Trophoblast cell (in vitro differentiated cells and primary cell): ENCODE data around the gene YAP1.

ENCODE experiments used
- DNase-seq, 2 donors: peaks; one replicate each; pipeline ENCODE4 v3.0.0-alpha.2; 2016
- H2AFZ ChIP-seq: 2 replicates; pipeline ENCODE4 v1.6.1; 2013; ENCODE audit warnings: low read length, moderate library complexity, mild to moderate bottlenecking; ENCODE audit not compliant: insufficient read depth, poor library complexity
- H2AK5ac ChIP-seq: 2 replicates; pipeline ENCODE4 v1.6.1; 2013; ENCODE audit warnings: mild to moderate bottlenecking, low read length
- H2BK120ac ChIP-seq: 2 replicates; pipeline ENCODE4 v1.6.1; 2013; ENCODE audit warnings: low read length, mild to moderate bottlenecking, moderate library complexity; ENCODE audit not compliant: insufficient read depth, poor library complexity
- H2BK12ac ChIP-seq: 2 replicates; pipeline ENCODE4 v1.6.1; 2013; ENCODE audit warnings: mild to moderate bottlenecking, low read length, moderate library complexity
- H2BK5ac ChIP-seq: 2 replicates; pipeline ENCODE4 v1.6.1; 2013; ENCODE audit warnings: low read length, low read depth, moderate library complexity, mild to moderate bottlenecking; ENCODE audit not compliant: poor library complexity
- H3K14ac ChIP-seq: 2 replicates; pipeline ENCODE4 v1.6.1; 2013; ENCODE audit warnings: mild to moderate bottlenecking, low read length
- H3K18ac ChIP-seq: 2 replicates; pipeline ENCODE4 v1.6.1; 2013; ENCODE audit warnings: mild to moderate bottlenecking, low read length
- H3K23ac ChIP-seq: 2 replicates; pipeline ENCODE4 v1.6.1; 2013; ENCODE audit warnings: low read length
- H3K27ac ChIP-seq: 2 replicates; pipeline ENCODE4 v1.5.1; 2013; ENCODE audit warnings: low read depth, mild to moderate bottlenecking, inconsistent platforms, low read length, moderate library complexity
- H3K27me3 ChIP-seq: 2 replicates; pipeline ENCODE4 v1.6.1; 2013; ENCODE audit warnings: inconsistent platforms, mild to moderate bottlenecking, low read length, moderate library complexity; ENCODE audit not compliant: insufficient read depth
- H3K36me3 ChIP-seq, 2 experiments: 1 replicate in 1 of 2; 2 replicates in 1 of 2; pipeline ENCODE4 v1.6.1; 2013; ENCODE audit warnings: low read length in 2 of 2, mild to moderate bottlenecking in 2 of 2, moderate library complexity in 1 of 2; ENCODE audit not compliant: insufficient read depth in 2 of 2, control insufficient read depth in 1 of 2
- H3K4ac ChIP-seq: 2 replicates; pipeline ENCODE4 v1.6.1; 2013; ENCODE audit warnings: low read depth, mild to moderate bottlenecking, low read length, moderate library complexity
- H3K4me1 ChIP-seq, 2 experiments: 1 replicate in 1 of 2; 2 replicates in 1 of 2; pipeline ENCODE4 v1.6.1; 2013; ENCODE audit warnings: low read length in 2 of 2, mild to moderate bottlenecking in 2 of 2, moderate library complexity in 1 of 2; ENCODE audit not compliant: insufficient read depth in 2 of 2, control insufficient read depth in 1 of 2
- H3K4me2 ChIP-seq: 2 replicates; pipeline ENCODE4 v1.6.1; 2013; ENCODE audit warnings: inconsistent platforms, mild to moderate bottlenecking, low read length, moderate library complexity
- H3K4me3 ChIP-seq: 2 replicates; pipeline ENCODE4 v1.5.1; 2013; ENCODE audit warnings: mild to moderate bottlenecking, low read depth, low read length, inconsistent platforms
- H3K79me1 ChIP-seq: one replicate; pipeline ENCODE4 v1.6.1; 2013; ENCODE audit warnings: low read length
- H3K79me2 ChIP-seq: 2 replicates; pipeline ENCODE4 v1.6.1; 2013; ENCODE audit warnings: low read length, mild to moderate bottlenecking; ENCODE audit not compliant: control insufficient read depth, insufficient read depth, poor library complexity
- H3K9ac ChIP-seq: 2 replicates; pipeline ENCODE4 v1.6.1; 2013; ENCODE audit warnings: mild to moderate bottlenecking, low read length
- H3K9me3 ChIP-seq: 2 replicates; pipeline ENCODE4 v1.6.1; 2013; ENCODE audit warnings: low read depth, mild to moderate bottlenecking, control low read depth, inconsistent platforms, low read length; ENCODE audit not compliant: insufficient read depth
- H4K12ac ChIP-seq: 2 replicates; pipeline ENCODE4 v1.6.1; 2013; ENCODE audit warnings: low read depth, mild to moderate bottlenecking, low read length, moderate library complexity
- H4K8ac ChIP-seq: 2 replicates; pipeline ENCODE4 v1.6.1; 2013; ENCODE audit warnings: low read depth, mild to moderate bottlenecking, low read length, moderate library complexity
- H4K91ac ChIP-seq: one replicate; pipeline ENCODE4 v1.6.1; 2013; ENCODE audit warnings: low read depth, mild to moderate bottlenecking, low read length, moderate library complexity
- WGBS: extraction: QIAGEN DNeasy Blood & Tissue Kit; methylation state at CpG from one replicate; pipeline ENCODE4 v1.1.7; 2013; ENCODE audit warnings: missing lambda C conversion rate; ENCODE audit not compliant: insufficient read length, insufficient coverage; ENCODE audit errors: extremely low coverage; 5-methylcytosine and 5-hydroxymethylcytosine counted together

YAP1 gene

DNA sequence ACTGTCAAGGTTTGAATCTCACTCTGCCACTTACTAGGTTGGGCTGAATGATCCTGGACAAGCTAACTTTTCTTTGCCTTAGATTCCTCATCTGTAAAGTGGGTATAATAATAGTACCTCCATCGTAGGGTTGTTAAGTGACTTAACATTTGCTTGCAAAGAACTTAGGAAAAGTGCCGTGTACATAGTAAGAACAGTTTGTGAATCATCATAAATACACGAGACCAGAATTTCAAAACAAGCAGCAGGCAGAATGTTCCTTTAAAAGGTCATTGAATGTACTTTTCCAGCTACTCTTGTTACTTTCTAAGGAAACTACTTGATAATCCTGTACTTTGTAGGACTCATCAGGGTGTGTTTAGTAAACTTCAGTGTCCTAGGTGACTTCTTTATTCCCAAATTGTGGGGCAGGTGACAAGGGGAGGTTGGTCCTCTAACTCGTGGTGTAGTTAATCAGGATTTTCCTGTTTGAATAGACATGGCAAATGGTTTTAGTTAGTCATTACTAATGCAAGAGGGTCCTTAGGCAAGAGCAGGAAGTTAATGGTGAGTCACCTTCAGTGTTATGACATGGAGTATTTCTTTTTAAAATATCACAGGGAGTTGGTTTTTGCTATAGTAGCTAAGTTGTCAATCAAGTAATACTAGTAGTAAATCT is 67.9 kb downstream of the YAP1 start:
- Histone ChIP-seq H3K4ac (no peak overlapping the region), H3K4me3 (no peak overlapping the region), H3K23ac (no peak overlapping the region), H4K91ac (no peak overlapping the region), H3K4me2 (peak overlapping the region; percentile 36), H4K12ac (no peak overlapping the region), H2AFZ (no peak overlapping the region), H3K79me1 (no peaks in the 10 kb centered on the region), H4K8ac (no peak overlapping the region), H3K14ac (no peak overlapping the region), H2BK12ac (no peak overlapping the region), H3K18ac (no peak overlapping the region), H3K9me3 (no peaks in the 10 kb centered on the region), H2BK5ac (no peak overlapping the region), H3K4me1 (peaks cover 3 to 4% of the 10 kb centered on the region in 2 experiments), H3K9ac (no peak overlapping the region), H3K27ac (peak overlapping the region; percentile 19), H3K79me2 (peaks cover 1% of the 10 kb centered on the region), H2AK5ac (no peak overlapping the region), H2BK120ac (no peak overlapping the region), H3K27me3 (no peaks in the 10 kb centered on the region), H3K36me3 (peaks cover 13 to 16% of the 10 kb centered on the region in 2 experiments)
- WGBS: no CpG with 5 or more reads among the region's 4 CpGs
- DNase-seq: peak; percentile 68 to 96

DNA sequence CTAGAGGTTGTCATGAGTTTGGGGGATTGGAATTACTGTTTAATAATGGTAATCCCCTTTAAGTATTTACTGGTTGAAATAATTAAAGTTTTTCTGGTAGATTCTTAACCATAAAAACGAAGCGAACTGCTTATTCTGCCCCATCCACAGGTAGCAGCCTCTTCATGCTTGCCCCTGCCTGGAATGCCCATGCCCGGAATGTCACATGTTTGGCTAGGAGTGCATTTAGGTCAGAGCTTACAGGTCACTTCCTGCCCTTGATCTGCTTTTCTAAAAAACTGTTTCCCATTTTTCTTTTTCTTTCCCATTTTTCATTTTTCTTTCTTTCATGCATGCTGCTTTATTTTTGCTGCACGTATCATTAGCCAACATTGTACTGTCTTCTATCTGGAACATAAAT is 69.1 kb downstream of the YAP1 start:
- no CpG with 5 or more reads among the region's 4 CpGs for WGBS
- no peaks in the 10 kb centered on the region for H3K9me3 ChIP-seq

DNA sequence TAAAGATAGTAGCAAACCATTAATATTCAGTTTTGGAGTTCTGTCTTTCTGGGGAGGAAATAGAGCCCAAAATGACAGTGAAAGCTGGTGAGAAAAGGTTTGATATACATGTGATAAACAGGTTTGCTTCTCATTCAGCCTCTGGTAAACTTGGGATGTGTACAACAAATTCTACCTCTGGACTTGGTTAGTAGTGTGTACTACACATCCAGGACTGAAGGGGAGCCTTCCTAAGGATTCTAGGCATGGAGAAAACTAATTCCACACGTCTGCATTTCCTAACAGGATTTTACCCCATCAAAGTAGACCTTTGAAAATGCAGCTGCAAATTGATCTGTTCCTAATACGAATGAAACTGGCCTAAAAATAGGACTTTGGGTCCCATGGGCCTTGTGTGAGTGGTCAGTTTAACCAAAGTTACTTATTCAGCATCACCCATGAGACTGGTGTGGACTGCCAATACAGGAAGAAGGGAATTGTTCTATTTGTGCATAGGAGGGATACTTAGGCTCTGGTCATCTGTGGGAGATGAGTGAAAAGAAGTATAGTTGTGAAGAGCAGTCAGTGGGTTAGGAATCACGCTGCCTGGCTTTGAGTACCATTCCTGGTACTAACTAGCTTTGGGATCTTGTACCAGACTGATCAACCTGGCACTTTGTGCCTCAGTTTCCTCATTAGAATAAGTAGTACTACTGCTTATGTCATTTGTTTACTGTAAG is 74.2 kb downstream of the YAP1 start:
- Histone ChIP-seq H3K4ac (no peak overlapping the region), H3K27ac (no peak overlapping the region), H3K18ac (no peak overlapping the region), H3K23ac (no peak overlapping the region), H2BK120ac (no peak overlapping the region), H3K9ac (no peak overlapping the region), H3K79me1 (no peaks in the 10 kb centered on the region), H2BK12ac (no peak overlapping the region), H4K91ac (no peak overlapping the region), H3K27me3 (no peaks in the 10 kb centered on the region), H3K4me2 (no peak overlapping the region), H4K12ac (no peak overlapping the region), H2AFZ (no peak overlapping the region), H3K4me1 (peaks cover 0 to 2% of the 10 kb centered on the region in 2 experiments), H2AK5ac (no peak overlapping the region), H3K4me3 (no peak overlapping the region), H3K9me3 (no peaks in the 10 kb centered on the region), H3K36me3 (peaks cover 8 to 9% of the 10 kb centered on the region in 2 experiments), H3K79me2 (no peaks in the 10 kb centered on the region), H4K8ac (no peak overlapping the region), H2BK5ac (no peak overlapping the region), H3K14ac (no peak overlapping the region)
- no CpG with 5 or more reads among the region's 3 CpGs for whole genome bisulfite sequencing
- no peak for DNase-seq

More for the DNA sequence above, 69.1 kb downstream of the YAP1 start:
- Histone ChIP-seq H3K36me3 (peaks cover 11 to 13% of the 10 kb centered on the region in 2 experiments), H3K4ac (no peak overlapping the region), H2AFZ (no peak overlapping the region), H3K27ac (no peak overlapping the region), H4K91ac (no peak overlapping the region), H2BK120ac (no peak overlapping the region), H3K18ac (no peak overlapping the region), H3K79me1 (no peaks in the 10 kb centered on the region), H4K12ac (no peak overlapping the region), H2AK5ac (no peak overlapping the region), H4K8ac (no peak overlapping the region), H3K4me2 (no peak overlapping the region), H3K4me3 (no peak overlapping the region), H3K79me2 (peaks cover 1% of the 10 kb centered on the region), H3K27me3 (no peaks in the 10 kb centered on the region), H3K9ac (no peak overlapping the region), H3K4me1 (peaks cover 3 to 4% of the 10 kb centered on the region in 2 experiments), H2BK5ac (peak overlapping the region; percentile 44), H3K23ac (no peak overlapping the region), H3K14ac (no peak overlapping the region), H2BK12ac (no peak overlapping the region)
- no peak for DNase-seq

DNA sequence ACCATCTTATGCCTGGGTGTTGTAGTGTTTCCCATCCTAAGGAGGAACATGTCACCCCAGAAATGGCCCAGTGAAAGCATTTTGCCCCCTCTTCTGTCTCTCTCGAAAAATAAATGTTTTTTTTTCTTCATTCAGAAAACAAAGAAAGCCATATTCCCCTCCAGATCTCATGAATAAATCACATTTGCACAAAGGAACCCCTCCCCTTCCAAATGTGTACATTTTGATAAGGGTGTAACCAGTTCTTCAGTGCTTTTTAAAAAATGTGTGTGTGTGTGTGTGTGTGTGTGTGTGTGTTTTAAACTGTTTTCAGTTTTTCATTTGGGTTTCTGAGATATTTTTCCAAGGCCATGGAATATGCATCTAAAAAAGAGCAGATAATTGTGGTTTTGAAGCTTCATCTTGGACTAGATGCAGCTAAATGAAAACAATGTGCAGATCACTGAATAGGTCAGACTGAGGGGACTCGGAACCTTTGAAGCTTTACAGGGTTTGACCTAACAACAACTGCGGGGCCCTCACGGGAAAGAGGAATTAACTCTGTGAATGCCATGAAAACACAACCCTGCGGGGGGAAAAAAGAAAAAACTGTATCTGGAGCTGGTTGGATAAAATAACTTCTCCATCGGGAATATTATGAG is 76.4 kb downstream of the YAP1 start:
- H3K9ac ChIP-seq: no peak overlapping the region
- no peak overlapping the region for H4K12ac ChIP-seq
- H3K14ac ChIP-seq: no peak overlapping the region
- no peaks in the 10 kb centered on the region for H3K79me1 ChIP-seq
- peaks cover 0 to 3% of the 10 kb centered on the region in 2 experiments for H3K36me3 ChIP-seq
- no peak overlapping the region for H3K4ac ChIP-seq
- H3K4me2 ChIP-seq: no peak overlapping the region
- no peaks in the 10 kb centered on the region for H3K79me2 ChIP-seq
- H3K9me3 ChIP-seq: no peaks in the 10 kb centered on the region
- no peak overlapping the region for H4K8ac ChIP-seq
- H2BK5ac ChIP-seq: no peak overlapping the region
- H3K4me3 ChIP-seq: no peak overlapping the region
- H3K18ac ChIP-seq: no peak overlapping the region
- no peak overlapping the region for H2BK120ac ChIP-seq
- H4K91ac ChIP-seq: no peak overlapping the region
- H3K27ac ChIP-seq: no peak overlapping the region
- no peaks in the 10 kb centered on the region for H3K27me3 ChIP-seq
- no peak overlapping the region for H3K23ac ChIP-seq
- H3K4me1 ChIP-seq: peaks cover 0 to 4% of the 10 kb centered on the region in 2 experiments
- H2BK12ac ChIP-seq: no peak overlapping the region
- DNase-seq: no peak
- no CpG with 5 or more reads among the region's 6 CpGs for WGBS
- no peak overlapping the region for H2AFZ ChIP-seq
- H2AK5ac ChIP-seq: no peak overlapping the region
